MCF 10A (cell line): ENCODE data around the gene TOP2A. TPM values are rescaled to one million over a fixed set of nuclear protein-coding genes. Genes with fewer than 3 reads are reported as not detected.

Experiments
- BruUV-seq: library from RNA; stranded (reverse); fragments of 400-500 nt; replicated peaks from 2 replicates; lab custom pipeline; 2021; lab: Mats Ljungman, UMichigan
- CTCF ChIA-PET: fragments of 300-600 bp; sonication (Branson Sonifier 250); formaldehyde crosslinking; extraction: SDS; loops from one replicate; lab custom pipeline; 2021; ENCODE audit warnings: antibody characterized with exemption, inconsistent platforms; lab: Yijun Ruan, JAX
- POLR2A ChIA-PET: fragments of 300-600, 350-650 bp; sonication (Branson Sonifier 250); formaldehyde crosslinking; extraction: SDS; loops from one replicate; lab custom pipeline; 2020; ENCODE audit warnings: antibody characterized with exemption, inconsistent platforms; lab: Yijun Ruan, JAX
- DNase-seq: peaks from one replicate; pipeline ENCODE4 v3.0.0-alpha.2; 2018; ENCODE audit not compliant: unreplicated experiment
- H3K27ac Mint-ChIP-seq: one replicate; pipeline ENCODE4 v1.8.0; 2022; ENCODE audit warnings: mild to moderate bottlenecking, low read depth, mixed read lengths; ENCODE audit not compliant: unreplicated experiment
- H3K27me3 Mint-ChIP-seq: one replicate; pipeline ENCODE4 v1.8.0; 2022; ENCODE audit warnings: mixed read lengths; ENCODE audit not compliant: insufficient read depth, unreplicated experiment
- H3K36me3 Mint-ChIP-seq: one replicate; pipeline ENCODE4 v1.8.0; 2022; ENCODE audit warnings: mild to moderate bottlenecking, moderate library complexity, mixed read lengths; ENCODE audit not compliant: insufficient read depth, unreplicated experiment
- H3K4me1 Mint-ChIP-seq: one replicate; pipeline ENCODE4 v1.8.0; 2022; ENCODE audit warnings: mixed read lengths; ENCODE audit not compliant: insufficient read depth, unreplicated experiment
- H3K4me3 Mint-ChIP-seq: one replicate; pipeline ENCODE4 v1.8.0; 2022; ENCODE audit warnings: mild to moderate bottlenecking, moderate library complexity, mixed read lengths; ENCODE audit not compliant: unreplicated experiment
- H3K9me3 Mint-ChIP-seq: one replicate; pipeline ENCODE4 v1.8.0; 2022; ENCODE audit warnings: mixed read lengths; ENCODE audit not compliant: unreplicated experiment
- CTCF ChIP-seq: fragments of 200-600 bp; IDR thresholded peaks from one replicate; pipeline ENCODE4 v1.8.0; 2022; ENCODE audit warnings: antibody characterized with exemption, mild to moderate bottlenecking; ENCODE audit not compliant: unreplicated experiment
- intact Hi-C: fragments of 100-400 bp; cut with micrococcal nuclease; formaldehyde crosslinking; loops from 2 replicates; pipeline ENCODE4 v1.14.1; 2022
- total RNA-seq: library from RNA; stranded (reverse); gene quantifications from 2 replicates; pipeline ENCODE4 v1.2.3, GENCODE V29; 2022

The TOP2A gene
- total RNA-seq, 1 experiment from 2014 or later = 151 TPM

- BruUV-seq = no TSS peak
- H3K4me3 Mint-ChIP-seq = peak overlapping the region; percentile 63
- no peak for TF ChIP-seq CTCF
- no peak overlapping the region for H3K27ac Mint-ChIP-seq
- DNase-seq = peak; percentile 55
- ChIA-PET CTCF (interaction anchor here (0.6 to 1.1 kb wide), 3 partner anchors 10 to 24 kb away, joined by 3 to 4 read pairs (median 4); no protein-coding TSS in a partner anchor), POLR2A (interaction anchor here (0.5 to 1.1 kb wide), 2 partner anchors 21 to 334 kb away, joined by 3 read pairs; no protein-coding TSS in a partner anchor)
- intact Hi-C loops = no loop called here
- no peaks in the 10 kb centered on the region for H3K27me3 Mint-ChIP-seq
- no peaks in the 10 kb centered on the region for H3K36me3 Mint-ChIP-seq
- H3K4me1 Mint-ChIP-seq = peaks cover 22% of the 10 kb centered on the region
- no peaks in the 10 kb centered on the region for H3K9me3 Mint-ChIP-seq
Observed at GRCh38 chr17:40340880-40341807, 76.6 kb downstream of the TOP2A start.

- no peak for TF ChIP-seq CTCF
- Mint-ChIP-seq H3K27ac (no peak overlapping the region), H3K27me3 (no peaks in the 10 kb centered on the region), H3K36me3 (no peaks in the 10 kb centered on the region), H3K9me3 (no peaks in the 10 kb centered on the region), H3K4me3 (no peak overlapping the region), H3K4me1 (peaks cover 17% of the 10 kb centered on the region)
- no peak for DNase-seq
- intact Hi-C loops = no loop called here
- no TSS peak for BruUV-seq
- POLR2A ChIA-PET = no interaction called here
- CTCF ChIA-PET = interaction anchor here (0.6 kb wide), 1 partner anchor 11 kb away, joined by 4 read pairs; no protein-coding TSS in a partner anchor
Observed at GRCh38 chr17:40340327-40340726, 77.4 kb downstream of the TOP2A start.

- intact Hi-C loops = no loop called here
- CTCF ChIA-PET = interaction anchor here (0.8 kb wide), 1 partner anchor 35 kb away, joined by 3 read pairs; no protein-coding TSS in a partner anchor
- BruUV-seq = no TSS peak
- peaks cover 18% of the 10 kb centered on the region for H3K4me1 Mint-ChIP-seq
- no peaks in the 10 kb centered on the region for H3K9me3 Mint-ChIP-seq
- no peaks in the 10 kb centered on the region for H3K27me3 Mint-ChIP-seq
- no peak overlapping the region for H3K27ac Mint-ChIP-seq
- no peak for TF ChIP-seq CTCF
- POLR2A ChIA-PET = interaction anchor here (0.9 to 1.5 kb wide), 3 partner anchors 9 to 199 kb away, joined by 3 read pairs; no protein-coding TSS in a partner anchor
- H3K36me3 Mint-ChIP-seq = no peaks in the 10 kb centered on the region
- H3K4me3 Mint-ChIP-seq = no peak overlapping the region
- no peak for DNase-seq
Observed at GRCh38 chr17:40338941-40339649, 78.6 kb downstream of the TOP2A start.

Other genes starting within 250 kb of the TOP2A start
- 4.9 and 5.6 TPM in 2 replicates for gene RAPGEFL1, start 240.4 kb downstream of the TOP2A start, total RNA-seq
- 31.9 and 32.8 TPM in 2 replicates for gene WIPF2, start 198.6 kb downstream of the TOP2A start, total RNA-seq
- gene CDC6, start 130.0 kb downstream of the TOP2A start, total RNA-seq = 70.0 and 96.8 TPM in 2 replicates
- 12.2 and 12.6 TPM in 2 replicates for gene RARA, start 108.7 kb downstream of the TOP2A start, total RNA-seq
- not detected in 2 replicates for gene GJD3, start 53.2 kb downstream of the TOP2A start, total RNA-seq
- 6.5 and 14.4 TPM in 2 replicates for gene IGFBP4, start 25.6 kb upstream of the TOP2A start, total RNA-seq
- gene TNS4, start 83.7 kb upstream of the TOP2A start, total RNA-seq = 387 and 522 TPM in 2 replicates
- not detected in 2 replicates for gene CCR7, start 147.6 kb upstream of the TOP2A start, total RNA-seq
- gene SMARCE1, start 229.9 kb upstream of the TOP2A start, total RNA-seq = 120 and 128 TPM in 2 replicates
- 0.37 and 0.49 TPM in 2 replicates for gene KRT222, start 247.3 kb upstream of the TOP2A start, total RNA-seq